ENCODE measurements around the gene PIGA.
A peak's percentile ranks its signal among the peaks of the same experiment; 100 is the strongest.

Gene PIGA

GRCh38 chrX:15335135-15336022 lies at the start of gene PIGA:
Gene PIGA, minus strand, starts transcription at chrX:15335523. Its CDS starts 3,593 bp downstream, at chrX:15331930.
- DNase-seq = peak; percentile 93

- no peak for DNase-seq
These were observed 49.0 kb upstream of the PIGA start, which contains the start of gene VEGFD for GRCh38 chrX:15384304-15384703. Gene VEGFD, minus strand, starts transcription at chrX:15384413. Its CDS starts 467 bp downstream, at chrX:15383946.

- DNase-seq = no peak
These were observed 47.5 kb upstream of the PIGA start for GRCh38 chrX:15382813-15383212.

GRCh38 chrX:15376956-15377355 lies 41.6 kb upstream of the PIGA start:
- DNase-seq = peak; percentile 9

- DNase-seq = no peak
These were observed 38.7 kb upstream of the PIGA start for GRCh38 chrX:15373976-15374375.

- DNase-seq = no peak
These were observed 31.4 kb upstream of the PIGA start for GRCh38 chrX:15366506-15367352.

GRCh38 chrX:15359701-15360100 lies 24.4 kb upstream of the PIGA start:
- no peak for DNase-seq

GRCh38 chrX:15358533-15358932 lies 23.2 kb upstream of the PIGA start:
- no peak for DNase-seq

GRCh38 chrX:15356444-15356843 lies 21.1 kb upstream of the PIGA start:
- DNase-seq = no peak

- no peak for DNase-seq
These were observed 15.1 kb upstream of the PIGA start for GRCh38 chrX:15350329-15350996.

GRCh38 chrX:15349046-15349445 lies 13.7 kb upstream of the PIGA start:
- peak; percentile 37 for DNase-seq

GRCh38 chrX:15345976-15346375 lies 10.7 kb upstream of the PIGA start:
- DNase-seq = no peak

- DNase-seq = no peak
These were observed 8.8 kb upstream of the PIGA start for GRCh38 chrX:15344106-15344505.

GRCh38 chrX:15343075-15343476 lies 7.8 kb upstream of the PIGA start:
- peak; percentile 41 for DNase-seq

GRCh38 chrX:15340867-15341266 lies 5.5 kb upstream of the PIGA start:
- no peak for DNase-seq

- DNase-seq = peak; percentile 50
These were observed 695 bp upstream of the PIGA start for GRCh38 chrX:15336023-15336413.

- DNase-seq = peak; percentile 30
These were observed 762 bp downstream of the PIGA start for GRCh38 chrX:15334561-15334960.

GRCh38 chrX:15328821-15329220 lies 6.5 kb downstream of the PIGA start:
- no peak for DNase-seq

- no peak for DNase-seq
These were observed 7.2 kb downstream of the PIGA start for GRCh38 chrX:15328131-15328530.

GRCh38 chrX:15322472-15322871 lies 12.9 kb downstream of the PIGA start:
- no peak for DNase-seq

- DNase-seq = no peak
These were observed 13.3 kb downstream of the PIGA start for GRCh38 chrX:15322072-15322471.

- DNase-seq = no peak
These were observed 13.9 kb downstream of the PIGA start for GRCh38 chrX:15321447-15321846.

GRCh38 chrX:15320297-15320696 lies 15.0 kb downstream of the PIGA start:
- DNase-seq = no peak
